GM18508 (cell line): ENCODE results near the gene HNRNPH1.
"Not testable (repeated sequence)": the region's sequence is repeated elsewhere in the genome, so short reads cannot be mapped to it uniquely, and the experiment has no call there.

ENCODE experiments used
- ATAC-seq: cut with Tn5 transposase; IDR thresholded peaks from one replicate; pipeline ENCODE4 v1.9.1; 2021; ENCODE audit warnings: moderate number of reproducible peaks; ENCODE audit not compliant: insufficient read depth, unreplicated experiment

Gene HNRNPH1, protein sequence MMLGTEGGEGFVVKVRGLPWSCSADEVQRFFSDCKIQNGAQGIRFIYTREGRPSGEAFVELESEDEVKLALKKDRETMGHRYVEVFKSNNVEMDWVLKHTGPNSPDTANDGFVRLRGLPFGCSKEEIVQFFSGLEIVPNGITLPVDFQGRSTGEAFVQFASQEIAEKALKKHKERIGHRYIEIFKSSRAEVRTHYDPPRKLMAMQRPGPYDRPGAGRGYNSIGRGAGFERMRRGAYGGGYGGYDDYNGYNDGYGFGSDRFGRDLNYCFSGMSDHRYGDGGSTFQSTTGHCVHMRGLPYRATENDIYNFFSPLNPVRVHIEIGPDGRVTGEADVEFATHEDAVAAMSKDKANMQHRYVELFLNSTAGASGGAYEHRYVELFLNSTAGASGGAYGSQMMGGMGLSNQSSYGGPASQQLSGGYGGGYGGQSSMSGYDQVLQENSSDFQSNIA

DNA sequence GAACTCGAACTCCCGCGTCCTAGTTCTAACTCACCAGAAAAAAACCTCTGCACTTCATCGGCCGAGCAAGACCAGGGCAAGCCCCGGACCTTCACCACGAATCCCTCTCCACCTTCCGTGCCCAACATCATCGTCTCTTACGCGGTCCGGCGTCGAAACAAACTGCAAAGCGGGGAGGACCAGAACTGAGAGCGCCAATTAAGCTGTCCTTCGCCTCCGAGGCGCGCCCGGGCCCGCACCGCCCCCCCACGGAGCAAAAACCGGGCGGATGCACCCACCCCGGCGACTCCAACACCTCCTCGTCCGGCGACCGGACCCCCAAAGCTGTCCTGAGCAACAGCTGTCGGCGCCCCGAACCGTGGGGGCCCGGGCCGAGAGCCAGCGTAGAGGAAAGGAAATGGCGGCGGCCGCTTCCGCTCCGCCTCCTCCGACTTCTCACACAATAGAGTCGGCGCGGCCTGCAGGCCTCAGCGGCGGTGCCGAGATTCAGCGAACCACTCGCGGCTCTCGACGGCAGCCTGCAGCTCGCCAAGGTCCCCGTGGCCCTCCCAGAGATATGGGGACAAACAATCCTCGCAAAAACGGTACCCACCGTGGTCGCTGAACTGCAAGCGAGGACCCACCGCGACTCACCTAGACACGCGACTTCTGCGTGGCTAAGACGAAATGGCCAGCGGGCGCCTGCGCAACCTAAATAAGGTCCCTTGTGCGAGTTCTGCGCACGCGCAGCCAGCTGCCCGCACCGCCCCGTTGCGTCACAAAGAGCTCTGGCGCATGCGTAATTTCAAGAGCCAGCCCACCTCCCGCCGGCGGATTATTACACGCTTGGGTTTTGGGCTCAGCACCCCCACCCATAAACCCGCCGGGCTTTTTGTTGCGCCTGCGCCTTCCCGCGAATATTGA is at the start of gene HNRNPH1:
Gene HNRNPH1 (minus strand): TSS at position 669 of the 903 bp plus-strand sequence. CDS start 538 bp downstream, at position 131.
- peak; percentile 46 for ATAC-seq

DNA sequence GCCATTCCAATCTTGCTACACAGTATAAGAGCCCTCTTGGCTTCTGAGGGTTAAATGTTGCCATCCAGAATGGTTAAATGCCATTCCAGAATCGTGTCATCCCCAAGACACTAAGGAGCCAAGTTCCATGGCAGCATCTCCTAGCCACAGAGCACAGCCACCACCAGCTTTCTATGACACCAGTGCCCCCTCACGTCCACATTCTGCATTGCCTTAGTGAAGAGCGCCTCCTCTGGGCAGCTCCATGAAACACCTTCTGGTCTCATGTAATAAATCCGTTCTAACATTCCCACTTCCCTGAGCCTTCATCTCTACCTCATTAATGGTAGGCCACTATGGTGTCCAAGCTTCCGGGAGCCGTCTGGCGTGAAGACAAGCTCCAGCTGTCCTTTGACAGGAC is 44.9 kb upstream of the HNRNPH1 start:
- ATAC-seq: no peak

DNA sequence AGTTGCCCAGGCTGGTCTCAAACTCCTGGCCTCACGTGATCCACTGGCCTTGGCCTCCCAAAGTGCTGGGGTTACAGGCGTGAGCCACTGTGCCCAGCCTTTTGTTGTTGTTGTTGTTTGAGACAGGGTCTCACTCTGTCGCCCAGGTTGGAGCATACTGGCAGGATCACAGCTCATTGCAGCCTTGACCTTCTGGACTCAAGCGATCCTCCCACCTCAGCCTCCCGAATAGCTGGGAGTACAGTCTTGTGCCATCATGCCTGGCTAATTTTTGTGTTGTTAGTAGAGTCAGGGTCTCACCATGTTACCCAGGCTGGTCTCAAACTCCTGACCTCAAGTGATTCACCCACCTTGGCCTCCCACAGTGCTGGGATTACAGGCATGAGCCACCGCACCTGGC is 38.2 kb upstream of the HNRNPH1 start:
- ATAC-seq: not testable (repeated sequence)

DNA sequence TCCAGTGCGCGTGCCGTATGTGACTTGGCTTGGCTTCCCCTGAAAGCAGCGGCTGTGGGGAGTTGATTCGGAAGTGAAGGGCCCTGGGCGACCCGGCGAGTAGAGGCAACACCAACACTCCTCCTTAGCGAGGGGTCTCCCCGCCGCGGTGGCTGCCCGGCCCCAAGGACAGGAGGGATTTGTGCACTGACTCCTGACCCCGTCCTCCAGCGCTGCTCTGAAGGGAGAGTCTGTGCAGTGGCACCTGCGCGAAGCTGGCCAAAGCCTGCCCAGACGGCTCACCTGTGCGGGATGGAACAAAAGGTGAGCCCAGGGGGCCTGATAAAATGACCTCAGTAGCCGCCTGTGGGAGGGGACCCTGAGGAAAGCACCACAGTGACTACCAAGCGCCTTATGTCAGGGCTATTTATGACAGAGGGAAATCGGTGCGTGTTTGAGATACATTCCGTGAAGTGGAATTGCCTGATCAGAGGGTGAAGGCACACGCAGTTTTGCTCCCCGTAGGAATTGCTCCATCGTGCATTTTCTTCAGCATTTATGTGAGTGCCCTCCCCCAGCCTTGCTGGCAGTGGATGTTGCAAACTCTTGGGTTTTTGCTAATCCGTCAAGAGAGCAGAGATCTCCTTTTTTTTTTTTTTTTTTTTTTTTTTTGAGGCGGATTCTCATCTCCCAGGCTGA is 34.8 kb upstream of the HNRNPH1 start:
- ATAC-seq: peak; percentile 25

DNA sequence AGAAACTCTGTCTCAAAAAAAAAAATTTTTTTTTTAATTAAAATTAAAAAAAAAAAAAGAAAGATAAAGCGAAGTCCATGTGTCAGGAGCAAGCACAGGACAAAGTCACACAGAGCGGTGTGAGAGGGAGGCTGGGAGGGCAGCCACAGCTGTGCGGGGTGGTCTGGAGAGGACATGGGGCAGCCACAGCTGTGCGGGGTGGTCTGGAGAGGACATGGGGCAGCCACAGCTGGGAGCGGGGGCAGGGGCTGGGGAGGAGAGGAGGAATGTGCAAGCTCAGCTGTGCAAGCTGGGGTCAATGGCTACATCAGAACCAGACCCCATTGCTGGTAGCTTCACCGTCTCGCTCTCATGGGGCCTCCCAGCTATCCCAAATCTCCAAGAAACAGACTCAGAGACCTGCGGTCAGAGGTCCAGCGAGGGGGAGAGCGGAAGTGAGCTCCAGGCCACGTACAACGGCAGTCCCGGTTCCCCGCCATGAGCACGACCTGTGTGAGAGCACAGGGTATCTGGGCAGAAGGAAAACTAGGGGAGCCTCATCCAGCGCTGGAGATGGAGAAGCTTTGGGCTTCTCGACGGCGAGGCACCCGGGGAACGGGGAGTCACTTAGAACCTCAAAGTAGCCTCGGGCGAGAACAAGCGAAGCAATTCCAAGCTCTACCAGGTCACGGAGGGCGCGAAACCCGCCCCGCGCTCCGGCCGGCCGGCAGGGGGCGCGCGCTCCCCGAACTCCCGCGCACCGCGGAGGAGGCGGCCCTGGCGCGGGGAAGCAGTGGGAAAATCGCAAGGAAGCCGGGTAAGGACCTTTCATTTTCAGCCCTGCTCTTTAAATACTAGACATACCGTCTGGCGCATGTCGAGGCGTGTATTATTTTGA is 34.1 kb upstream of the HNRNPH1 start:
- peak; percentile 52 for ATAC-seq

DNA sequence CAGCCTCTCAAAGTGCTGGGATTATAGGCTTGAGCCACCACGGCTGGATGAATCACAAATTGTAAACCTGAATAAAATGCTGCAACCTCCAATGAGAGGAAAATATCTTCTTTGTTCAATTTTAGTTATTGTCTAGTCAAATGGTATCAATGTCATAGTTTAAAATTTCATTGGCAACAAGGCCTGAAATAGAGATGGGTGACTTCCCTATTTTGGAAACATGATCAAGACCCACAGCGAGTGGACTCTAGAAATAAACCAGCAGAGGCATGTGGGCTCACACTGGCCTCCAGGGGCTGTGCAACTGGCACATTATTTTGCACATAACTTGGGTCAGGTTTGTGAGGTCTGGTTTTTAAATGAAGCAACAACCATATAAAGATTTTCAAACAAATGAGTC is 29.7 kb upstream of the HNRNPH1 start:
- ATAC-seq: not testable (repeated sequence)

DNA sequence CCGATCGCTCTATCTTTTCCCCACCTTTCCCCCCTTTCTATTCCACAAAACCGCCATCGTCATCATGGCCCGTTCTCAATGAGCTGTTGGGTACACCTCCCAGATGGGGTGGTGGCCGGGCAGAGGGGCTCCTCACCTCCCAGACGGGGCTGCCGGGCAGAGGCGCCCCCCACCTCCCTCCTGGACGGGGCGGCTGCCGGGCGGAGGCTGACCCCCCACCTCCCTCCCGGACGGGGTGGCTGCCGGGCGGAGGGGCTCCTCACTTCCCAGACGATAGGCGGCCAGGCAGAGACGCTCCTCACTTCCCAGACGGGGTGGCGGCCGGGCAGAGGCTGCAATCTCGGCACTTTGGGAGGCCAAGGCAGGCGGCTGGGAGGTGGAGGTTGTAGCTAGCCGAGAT is 26.8 kb upstream of the HNRNPH1 start:
- ATAC-seq: not testable (repeated sequence)

DNA sequence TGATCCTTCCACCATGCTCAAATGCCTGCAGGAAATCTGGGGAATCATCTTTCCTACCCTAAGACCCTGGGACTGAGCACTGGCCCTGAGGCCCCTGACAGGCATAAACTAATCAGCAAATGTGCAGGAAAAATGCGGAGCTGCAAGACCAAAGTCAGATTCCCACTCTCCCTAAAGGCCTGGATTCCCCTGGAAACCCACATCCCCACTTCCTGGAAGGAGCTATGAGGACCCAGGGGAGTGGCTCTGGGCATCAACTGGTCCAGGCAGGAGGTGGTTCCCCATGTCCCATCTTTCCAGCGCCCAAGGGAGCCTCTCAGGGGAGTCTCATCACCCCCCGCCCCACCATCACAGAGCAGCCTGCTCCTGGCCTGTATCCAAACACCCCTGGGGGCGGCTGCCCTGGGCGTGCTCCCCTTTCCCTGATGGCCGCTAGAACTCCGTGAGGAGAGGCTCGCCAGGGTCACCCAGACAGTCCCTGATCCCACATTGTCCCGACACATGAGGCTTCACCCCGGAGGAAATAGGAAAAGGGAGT is 25.8 kb upstream of the HNRNPH1 start:
- ATAC-seq: not testable (repeated sequence)

DNA sequence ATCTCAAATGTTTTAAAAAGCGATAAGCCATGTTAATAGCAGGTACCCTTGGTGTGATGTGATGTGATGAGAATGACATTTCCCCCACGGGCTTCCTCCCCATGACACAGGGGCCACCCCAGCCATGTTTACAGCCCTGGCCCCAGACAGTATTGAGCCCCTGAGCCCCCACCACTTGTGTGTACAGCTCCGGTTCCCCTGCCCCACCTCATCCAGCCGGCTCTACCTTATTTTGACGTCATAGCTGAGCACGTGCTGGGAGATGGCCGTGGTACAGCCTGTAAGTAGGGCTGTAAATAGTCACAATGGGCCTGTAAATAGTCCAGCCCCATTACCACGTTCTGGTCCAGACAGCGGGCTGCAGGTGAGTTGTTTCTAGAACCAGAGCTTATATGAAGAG is 24.9 kb upstream of the HNRNPH1 start:
- ATAC-seq: no peak

DNA sequence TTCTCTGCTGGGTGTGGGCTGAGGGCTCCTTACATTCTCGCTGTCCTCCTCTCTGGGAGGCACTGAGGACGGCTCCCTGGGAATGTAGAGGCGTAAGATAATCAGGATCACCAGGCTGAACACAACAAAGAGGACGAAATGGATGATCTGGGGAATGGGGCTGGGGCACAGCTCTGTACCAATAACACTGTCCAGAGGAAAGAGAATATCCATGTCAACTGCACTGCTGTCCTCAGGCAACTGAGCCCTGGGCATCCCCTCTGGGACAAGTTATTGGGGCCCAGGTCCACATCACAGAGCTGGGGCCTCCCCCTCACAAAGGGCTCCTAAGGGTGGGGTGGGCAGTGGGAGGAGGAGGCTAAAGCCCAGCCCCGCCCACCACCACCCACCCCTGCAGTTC is 21.3 kb upstream of the HNRNPH1 start:
- ATAC-seq: not testable (repeated sequence)

DNA sequence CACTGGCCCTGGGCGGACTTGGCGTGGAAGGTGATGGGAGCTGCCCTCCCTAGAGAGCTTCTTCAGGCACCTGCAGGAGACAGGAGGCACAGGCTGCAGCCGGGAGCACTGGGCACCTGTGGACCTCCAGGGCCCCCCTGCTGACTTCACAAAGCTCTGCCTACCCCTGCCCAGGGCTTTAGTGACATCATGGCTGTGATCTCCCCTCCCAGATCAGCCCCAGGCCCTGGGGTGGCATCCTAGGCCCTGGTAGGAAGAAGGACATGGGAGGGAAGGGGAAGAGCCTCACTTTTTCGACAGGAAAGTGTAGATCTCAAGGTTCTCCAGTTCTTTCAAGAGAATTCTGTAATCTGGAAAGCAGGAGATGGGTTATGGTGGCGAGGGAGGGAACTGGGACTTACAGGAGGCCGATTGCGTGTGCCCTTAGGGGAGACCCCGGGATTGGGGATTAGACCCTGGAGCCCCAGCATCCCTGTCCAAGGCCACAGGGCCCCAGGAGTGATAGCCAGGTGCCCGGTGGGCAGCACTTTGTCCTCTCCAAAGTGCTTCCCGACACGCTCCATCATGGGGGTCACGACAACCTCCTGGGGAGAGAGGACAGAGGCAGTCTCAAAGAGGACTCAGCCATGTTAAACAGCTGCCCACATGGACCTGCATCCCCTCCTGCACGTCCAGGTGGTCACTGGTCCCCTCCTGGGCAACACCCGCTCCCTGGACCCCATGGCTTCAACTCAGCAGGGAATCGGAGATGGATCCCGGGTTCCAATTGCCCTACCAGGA is 19.9 kb upstream of the HNRNPH1 start:
- ATAC-seq: not testable (repeated sequence)

DNA sequence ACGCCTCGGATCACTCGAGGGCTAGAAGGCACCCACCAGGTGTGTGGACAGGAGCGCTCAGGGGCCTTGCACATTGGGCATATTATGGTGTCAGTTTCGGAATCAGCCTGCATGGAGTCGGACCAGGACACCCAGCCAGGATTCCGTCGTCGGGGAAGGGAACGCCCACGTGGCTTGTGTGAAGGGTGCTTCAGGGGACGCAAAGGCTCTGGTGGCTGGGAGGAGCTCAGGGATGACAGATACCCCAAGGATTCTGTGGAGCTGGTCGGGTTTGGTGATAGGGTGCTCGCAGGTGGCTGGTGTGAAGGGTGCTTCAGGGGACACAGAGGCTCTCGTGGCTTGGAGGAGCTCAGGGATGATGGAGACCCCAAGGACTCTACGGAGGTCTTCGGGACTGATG is 19.2 kb upstream of the HNRNPH1 start:
- not testable (repeated sequence) for ATAC-seq

DNA sequence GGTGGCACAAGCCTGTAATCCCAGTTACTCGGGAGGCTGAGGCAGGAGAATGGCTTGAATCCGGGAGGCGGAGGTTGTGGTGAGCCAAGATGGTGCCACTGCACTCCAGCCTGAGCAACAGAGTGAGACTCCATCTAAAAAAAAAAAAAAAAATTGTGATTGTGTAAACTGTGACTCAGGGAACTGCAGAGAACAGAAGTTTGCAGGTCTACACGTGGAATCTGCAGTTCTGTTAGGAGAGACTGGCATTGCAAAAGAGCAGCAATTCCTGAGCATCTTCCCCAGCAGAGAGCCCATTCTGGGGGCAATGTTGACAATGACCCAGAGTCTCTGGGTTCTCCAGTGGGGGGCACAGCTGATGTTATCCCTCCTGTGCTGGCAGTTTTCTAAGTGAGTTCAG is 18.3 kb upstream of the HNRNPH1 start:
- ATAC-seq: not testable (repeated sequence)

DNA sequence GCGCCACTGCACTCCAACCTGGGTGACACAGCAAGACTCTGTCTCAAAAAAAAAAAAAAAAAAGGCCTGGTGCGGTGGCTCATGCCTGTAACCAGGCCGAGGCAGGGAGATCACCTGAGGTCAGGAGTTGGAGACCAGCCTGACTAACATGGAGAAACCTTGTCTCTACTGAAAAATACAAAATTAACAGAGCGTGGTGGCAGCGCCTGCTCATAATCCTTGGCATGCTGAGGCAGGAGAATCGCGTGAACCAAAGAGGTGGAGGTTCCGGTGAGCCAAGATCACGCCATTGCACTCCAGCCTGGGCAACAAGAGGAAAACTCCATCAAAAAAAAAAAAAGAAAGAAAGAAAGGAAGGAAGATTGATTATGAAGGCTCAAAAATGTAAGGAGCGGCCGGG is 15.8 kb upstream of the HNRNPH1 start:
- ATAC-seq: not testable (repeated sequence)

DNA sequence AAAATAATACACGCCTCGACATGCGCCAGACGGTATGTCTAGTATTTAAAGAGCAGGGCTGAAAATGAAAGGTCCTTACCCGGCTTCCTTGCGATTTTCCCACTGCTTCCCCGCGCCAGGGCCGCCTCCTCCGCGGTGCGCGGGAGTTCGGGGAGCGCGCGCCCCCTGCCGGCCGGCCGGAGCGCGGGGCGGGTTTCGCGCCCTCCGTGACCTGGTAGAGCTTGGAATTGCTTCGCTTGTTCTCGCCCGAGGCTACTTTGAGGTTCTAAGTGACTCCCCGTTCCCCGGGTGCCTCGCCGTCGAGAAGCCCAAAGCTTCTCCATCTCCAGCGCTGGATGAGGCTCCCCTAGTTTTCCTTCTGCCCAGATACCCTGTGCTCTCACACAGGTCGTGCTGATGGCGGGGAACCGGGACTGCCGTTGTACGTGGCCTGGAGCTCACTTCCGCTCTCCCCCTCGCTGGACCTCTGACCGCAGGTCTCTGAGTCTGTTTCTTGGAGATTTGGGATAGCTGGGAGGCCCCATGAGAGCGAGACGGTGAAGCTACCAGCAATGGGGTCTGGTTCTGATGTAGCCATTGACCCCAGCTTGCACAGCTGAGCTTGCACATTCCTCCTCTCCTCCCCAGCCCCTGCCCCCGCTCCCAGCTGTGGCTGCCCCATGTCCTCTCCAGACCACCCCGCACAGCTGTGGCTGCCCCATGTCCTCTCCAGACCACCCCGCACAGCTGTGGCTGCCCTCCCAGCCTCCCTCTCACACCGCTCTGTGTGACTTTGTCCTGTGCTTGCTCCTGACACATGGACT is 11.1 kb upstream of the HNRNPH1 start:
- peak; percentile 49 for ATAC-seq

DNA sequence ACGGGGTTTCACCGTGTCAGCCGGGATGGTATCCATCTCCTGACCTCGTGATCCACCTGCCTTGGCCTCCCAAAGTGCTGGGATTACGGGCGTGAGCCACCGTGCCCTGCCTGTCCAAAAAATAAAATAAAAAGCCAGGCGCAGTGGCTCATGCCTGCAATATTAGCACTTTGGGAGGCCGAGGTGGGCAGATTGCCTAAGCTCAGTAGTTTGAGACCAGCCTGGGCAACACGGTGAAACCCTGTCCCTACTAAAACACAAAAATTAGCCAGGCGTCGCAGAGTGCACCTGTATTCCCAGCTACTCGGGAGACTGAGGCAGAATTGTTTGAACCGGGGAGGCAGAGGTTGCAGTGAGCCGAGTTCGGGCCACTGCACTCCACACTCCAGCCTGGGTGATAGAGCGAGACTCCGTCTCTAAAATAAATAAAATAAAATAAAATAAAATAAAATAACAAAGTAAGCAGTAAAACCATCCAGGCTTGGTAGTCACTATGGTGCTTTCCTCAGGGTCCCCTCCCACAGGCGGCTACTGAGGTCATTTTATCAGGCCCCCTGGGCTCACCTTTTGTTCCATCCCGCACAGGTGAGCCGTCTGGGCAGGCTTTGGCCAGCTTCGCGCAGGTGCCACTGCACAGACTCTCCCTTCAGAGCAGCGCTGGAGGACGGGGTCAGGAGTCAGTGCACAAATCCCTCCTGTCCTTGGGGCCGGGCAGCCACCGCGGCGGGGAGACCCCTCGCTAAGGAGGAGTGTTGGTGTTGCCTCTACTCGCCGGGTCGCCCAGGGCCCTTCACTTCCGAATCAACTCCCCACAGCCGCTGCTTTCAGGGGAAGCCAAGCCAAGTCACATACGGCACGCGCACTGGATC is 10.3 kb upstream of the HNRNPH1 start:
- ATAC-seq: peak; percentile 10

DNA sequence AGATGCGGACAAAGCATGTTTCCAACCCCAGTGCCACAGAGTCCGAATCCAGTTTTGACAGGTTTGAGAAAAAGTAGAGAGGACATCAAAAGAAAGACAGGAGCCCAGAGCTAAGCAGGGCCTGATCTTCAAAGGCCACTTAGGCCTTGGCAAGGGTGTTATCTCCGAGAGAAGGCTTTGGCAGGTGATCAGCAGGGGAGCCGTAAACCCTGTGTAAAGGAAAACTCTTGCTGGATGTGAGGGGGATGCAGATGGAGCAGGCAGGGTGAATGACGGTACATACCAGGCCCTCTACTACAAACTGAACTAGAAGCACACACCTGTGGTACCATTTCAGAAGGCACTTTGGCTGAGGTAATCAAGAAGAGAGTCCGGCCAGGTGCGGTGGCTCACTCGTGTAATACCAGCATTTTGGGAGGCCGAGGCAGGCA is 1.4 kb upstream of the HNRNPH1 start:
- no peak for ATAC-seq
